Measurements from ENCODE around the gene ZNF692. TPM values are rescaled to one million over a fixed set of nuclear protein-coding genes. Genes with fewer than 3 reads are reported as not detected.

ZNF692 gene, protein sequence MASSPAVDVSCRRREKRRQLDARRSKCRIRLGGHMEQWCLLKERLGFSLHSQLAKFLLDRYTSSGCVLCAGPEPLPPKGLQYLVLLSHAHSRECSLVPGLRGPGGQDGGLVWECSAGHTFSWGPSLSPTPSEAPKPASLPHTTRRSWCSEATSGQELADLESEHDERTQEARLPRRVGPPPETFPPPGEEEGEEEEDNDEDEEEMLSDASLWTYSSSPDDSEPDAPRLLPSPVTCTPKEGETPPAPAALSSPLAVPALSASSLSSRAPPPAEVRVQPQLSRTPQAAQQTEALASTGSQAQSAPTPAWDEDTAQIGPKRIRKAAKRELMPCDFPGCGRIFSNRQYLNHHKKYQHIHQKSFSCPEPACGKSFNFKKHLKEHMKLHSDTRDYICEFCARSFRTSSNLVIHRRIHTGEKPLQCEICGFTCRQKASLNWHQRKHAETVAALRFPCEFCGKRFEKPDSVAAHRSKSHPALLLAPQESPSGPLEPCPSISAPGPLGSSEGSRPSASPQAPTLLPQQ
- 24.9 and 33.5 TPM in 2 replicates for total RNA-seq

DNA sequence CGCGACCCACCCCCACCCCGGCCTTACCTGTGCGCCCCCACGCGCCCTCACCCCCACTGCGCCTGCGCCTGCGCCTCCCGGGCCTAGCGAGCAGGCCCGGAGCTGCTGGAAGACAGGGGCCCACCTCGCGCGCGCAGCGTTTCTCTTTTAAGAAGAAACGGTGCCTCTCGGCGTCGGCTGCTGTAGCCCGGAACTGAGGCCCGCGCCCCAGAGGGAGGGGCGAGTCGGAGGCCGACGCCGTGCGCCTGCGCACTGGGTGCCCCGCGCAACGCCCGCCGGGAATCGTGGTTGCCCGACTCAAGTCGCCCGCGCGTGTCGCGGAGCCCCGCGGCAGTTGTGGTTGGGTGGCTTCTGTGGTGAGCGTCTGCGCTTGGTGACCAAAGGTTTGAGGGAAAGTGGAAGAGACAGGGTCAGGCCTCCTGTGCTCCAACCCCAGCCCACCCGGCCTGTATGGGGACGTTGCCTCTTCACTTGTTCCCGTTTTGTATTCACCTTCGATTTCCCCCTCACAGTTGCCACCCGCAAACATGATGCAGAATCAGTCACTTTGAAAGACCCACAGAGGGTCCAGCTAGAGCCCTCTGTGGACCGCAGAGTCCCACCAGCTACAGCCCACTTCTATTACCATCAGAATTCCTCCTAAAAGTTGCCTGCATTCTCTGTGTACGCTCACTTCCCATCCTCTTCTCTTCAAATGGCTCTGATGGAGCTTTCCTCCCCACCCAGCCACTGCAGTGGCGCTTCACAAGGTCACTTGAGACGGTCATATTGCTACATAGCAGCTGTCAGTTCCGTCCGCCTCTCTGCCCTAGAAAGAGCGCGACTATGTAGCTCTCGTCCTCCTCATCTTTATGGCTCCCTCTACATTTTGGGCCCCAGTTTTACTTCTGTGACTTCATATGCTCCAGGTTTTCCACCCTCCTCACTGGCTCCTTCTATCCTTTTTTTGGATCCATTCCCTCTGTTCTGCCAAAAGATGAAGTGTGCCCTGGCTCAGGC lies at the start of gene ZNF692:
Gene ZNF692 (minus strand): TSS at position 195 of the 999 bp plus-strand sequence. CDS start 776 bp downstream, outside the sequence.

DNA sequence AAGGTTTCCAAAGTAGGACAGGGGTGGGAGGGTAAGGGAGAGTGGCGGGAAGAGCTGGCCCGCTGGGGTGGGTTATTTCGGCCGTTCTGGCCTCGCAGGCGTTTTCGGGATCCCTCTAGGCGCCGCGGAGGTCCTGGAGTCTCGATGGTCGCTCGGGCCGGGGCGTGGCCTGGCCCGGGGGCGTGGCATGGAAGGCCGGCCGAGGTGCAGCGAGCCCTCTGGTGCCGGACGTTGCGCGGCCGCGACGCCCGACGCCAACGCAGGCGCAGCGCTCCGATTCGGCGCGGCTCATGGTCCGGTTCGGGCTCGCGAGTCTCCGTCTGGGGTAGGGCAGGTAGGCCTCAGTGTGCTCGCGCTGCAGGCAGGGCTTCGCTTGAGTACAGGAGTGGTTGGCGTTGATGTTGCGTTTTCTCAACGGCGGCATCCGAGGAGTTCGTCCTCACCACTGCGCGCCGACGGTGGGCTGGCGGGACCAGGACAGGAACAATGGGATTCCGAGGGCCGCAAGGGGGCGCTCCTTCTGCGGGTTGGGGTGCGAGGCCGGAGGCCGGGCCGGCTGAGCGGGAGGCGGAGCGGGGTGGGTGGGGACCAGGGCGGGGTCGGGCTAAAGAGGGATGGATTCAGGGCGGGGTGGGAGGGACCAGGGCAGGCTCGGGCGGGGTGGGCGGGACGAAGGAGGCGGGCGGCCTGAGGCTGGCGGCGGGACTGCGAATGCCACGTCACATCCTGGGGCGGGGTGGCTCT lies 47.3 kb upstream of the ZNF692 start, which contains the start of gene PGBD2:
Gene PGBD2 (plus strand): TSS at position 227 of the 744 bp plus-strand sequence. CDS start 7,628 bp downstream, outside the sequence.

DNA sequence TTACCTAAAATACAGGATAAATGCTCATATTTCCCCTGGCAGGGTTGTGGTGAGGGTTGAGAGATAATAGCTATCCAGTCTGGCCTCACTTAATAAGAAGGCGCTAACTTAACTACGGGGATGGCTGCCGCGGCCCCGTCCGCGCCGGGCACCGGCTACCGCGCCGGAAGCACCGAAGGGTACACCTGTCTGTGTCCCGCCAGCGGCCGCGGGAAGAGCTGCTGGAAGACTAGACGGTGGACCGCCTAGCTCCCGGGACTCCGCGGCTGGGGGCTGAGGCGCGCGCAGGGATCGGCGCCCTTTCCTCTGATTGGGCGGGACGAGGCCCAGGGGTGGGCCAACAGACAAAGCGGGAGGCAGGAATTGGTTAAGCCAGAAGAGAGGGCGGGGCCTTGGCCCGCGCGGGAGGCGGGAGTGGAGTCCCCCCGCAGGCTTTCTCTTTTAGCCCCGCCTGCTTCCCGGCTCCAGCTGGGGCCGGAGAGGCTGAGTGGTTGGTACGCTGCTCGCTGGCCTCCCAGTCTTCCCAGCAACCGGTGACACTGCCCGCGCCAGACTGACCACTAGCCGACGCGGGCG lies 21.0 kb downstream of the ZNF692 start, which contains the start of gene ZNF672:
Gene ZNF672 (plus strand): TSS at position 444 of the 576 bp plus-strand sequence. CDS start 9,051 bp downstream, outside the sequence.

DNA sequence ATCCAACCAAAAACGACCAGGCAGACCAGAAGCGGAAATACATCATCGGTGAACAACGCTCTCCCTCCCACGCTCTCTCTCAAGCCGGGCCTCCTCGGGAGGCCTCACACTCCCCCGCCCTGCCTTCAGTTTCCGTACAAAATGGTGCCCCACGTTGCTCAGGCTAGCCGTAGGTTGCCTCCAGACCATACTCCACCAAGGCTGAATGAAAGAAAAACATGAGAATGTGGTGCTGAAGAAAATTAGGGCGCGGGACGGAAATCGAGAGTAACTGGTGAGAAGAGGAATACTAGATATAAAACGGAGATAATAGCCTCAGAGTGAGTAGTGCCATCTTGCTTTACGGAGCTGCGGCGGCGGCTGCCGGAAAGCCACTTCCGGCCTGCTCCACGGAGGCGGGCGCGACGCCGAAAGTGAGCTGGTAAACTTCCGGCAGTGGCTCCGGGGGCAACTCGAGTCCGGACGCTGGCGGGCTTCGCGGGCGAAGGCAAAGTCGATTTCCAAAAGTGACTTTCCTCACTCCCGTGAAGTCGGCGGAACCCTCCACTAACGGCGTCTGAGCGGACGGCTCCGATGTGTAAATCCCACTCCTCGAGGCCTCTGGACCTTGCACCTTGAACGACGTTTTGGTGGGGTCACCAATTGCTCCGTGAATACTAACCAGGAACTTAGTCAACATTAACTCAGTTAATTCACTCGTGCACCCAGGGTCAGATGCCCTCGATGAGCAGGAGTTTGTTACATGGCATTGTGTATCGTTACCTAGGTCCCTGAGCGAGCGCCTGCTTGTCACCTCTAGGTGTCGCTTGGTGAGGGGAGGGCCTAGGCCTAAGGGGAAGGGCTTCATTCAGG lies 32.8 kb downstream of the ZNF692 start, which contains the start of gene SH3BP5L:
Gene SH3BP5L (minus strand): TSS at position 7 of the 852 bp plus-strand sequence. CDS start 980 bp downstream, outside the sequence.

Other genes starting within 250 kb of the ZNF692 start
- gene OR2T11, start 224.0 kb downstream of the ZNF692 start, total RNA-seq: not detected in 2 replicates
- not detected in 2 replicates for gene OR2T35, start 213.8 kb downstream of the ZNF692 start, total RNA-seq
- gene OR2T27, start 203.6 kb downstream of the ZNF692 start, total RNA-seq: not detected in 2 replicates
- gene OR14I1, start 156.3 kb downstream of the ZNF692 start, total RNA-seq: not detected in 2 replicates
- gene LYPD8, start 103.3 kb downstream of the ZNF692 start, total RNA-seq: 0.28 TPM in 1 of 2 replicates, not detected in the other
- 32.7 and 43.3 TPM in 2 replicates for gene SH3BP5L, start 33.2 kb downstream of the ZNF692 start, total RNA-seq
- gene ZNF672, start 20.9 kb downstream of the ZNF692 start, total RNA-seq: 16.3 and 23.2 TPM in 2 replicates
- 9.0 and 10.4 TPM in 2 replicates for gene PGBD2, start 47.1 kb upstream of the ZNF692 start, total RNA-seq

Measured in regular cardiac myocyte (primary cell).